Adrenal gland (tissue), 5 donors: ENCODE results near the gene CAPN15.

Source experiments
- CTCF ChIP-seq, 6 experiments: fragments of 450-650 bp in 4 of 6; fragments of 200-600 bp in 2 of 6; sonication (generic) in 1 of 6; IDR thresholded peaks; 1 replicate in 5 of 6; 2 replicates in 1 of 6; pipeline versions ENCODE4 v1.5.1 to v1.8.0; 2016 to 2021; ENCODE audit warnings: antibody characterized with exemption in 6 of 6, mild to moderate bottlenecking in 2 of 6, moderate library complexity in 1 of 6
- POLR2A ChIP-seq, 2 donors: fragments of 450-650 bp; IDR thresholded peaks; one replicate each; pipeline ENCODE4 v1.6.1; 2017; ENCODE audit warnings: antibody characterized with exemption in 2 of 2, mild to moderate bottlenecking in 2 of 2, moderate library complexity in 1 of 2
- donor health status: DM: no; HTN: no; CAD: no.

- TF ChIP-seq CTCF (IDR thresholded peaks at IDR 0.05) (no peak), POLR2A (IDR thresholded peaks at IDR 0.05) (no peak)
These were observed 35.2 kb upstream of the CAPN15 start for GRCh38 chr16:492211-492875.
